ENCODE data around the gene C14orf93.

C14orf93 gene

GRCh38 chr14:22995889-22996625 lies 13.9 kb downstream of the C14orf93 start:
- DNase-seq (ENCODE audit: low read depth, low spot score) = no peak

- DNase-seq (ENCODE audit: low read depth, low spot score) = peak; percentile 45
These were observed 15.1 kb downstream of the C14orf93 start for GRCh38 chr14:22994762-22995275.

GRCh38 chr14:22993517-22993916 lies 16.4 kb downstream of the C14orf93 start:
- no peak for DNase-seq (ENCODE audit: low read depth, low spot score)

DNA sequence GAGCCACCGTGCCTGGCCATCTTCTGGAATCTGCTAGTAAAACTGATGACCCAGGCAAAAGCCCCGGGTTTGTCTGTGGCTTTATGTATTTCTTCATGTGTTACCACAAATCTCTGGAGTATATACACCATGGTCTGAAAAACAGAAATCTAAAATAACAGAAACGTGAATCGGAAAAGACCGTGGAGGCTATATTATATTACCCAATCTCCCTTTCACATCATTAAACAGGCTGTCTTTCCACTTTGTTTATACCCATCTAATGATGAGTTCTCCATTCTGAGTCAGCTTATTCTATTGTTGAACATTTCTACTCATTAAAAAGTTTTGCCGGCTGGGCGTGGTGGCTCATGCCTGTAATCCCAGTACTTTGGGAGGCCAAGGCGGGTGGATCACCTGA lies 18.1 kb downstream of the C14orf93 start:
- no peak for DNase-seq (ENCODE audit: low read depth, low spot score)

DNA sequence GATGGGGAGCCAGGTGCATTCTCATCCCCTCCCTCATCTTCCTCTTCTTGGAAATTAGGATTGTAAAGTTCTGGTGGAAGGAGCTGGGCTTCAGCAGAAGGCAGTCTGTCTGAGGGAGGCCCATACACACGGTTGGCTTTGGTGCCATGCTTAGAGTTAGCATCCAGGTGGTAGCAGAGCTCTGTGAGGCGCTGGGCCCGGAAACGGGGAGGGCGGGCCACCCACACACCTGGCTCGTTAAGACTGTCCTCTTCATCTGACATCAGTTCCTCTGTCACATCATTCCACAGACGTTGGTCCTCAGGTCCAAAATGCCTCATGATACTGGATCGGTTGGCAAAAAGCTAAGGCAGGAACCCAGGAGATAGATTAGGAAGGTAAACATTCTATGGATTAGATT lies 22.7 kb downstream of the C14orf93 start:
- no peak for DNase-seq (ENCODE audit: low read depth, low spot score)

DNA sequence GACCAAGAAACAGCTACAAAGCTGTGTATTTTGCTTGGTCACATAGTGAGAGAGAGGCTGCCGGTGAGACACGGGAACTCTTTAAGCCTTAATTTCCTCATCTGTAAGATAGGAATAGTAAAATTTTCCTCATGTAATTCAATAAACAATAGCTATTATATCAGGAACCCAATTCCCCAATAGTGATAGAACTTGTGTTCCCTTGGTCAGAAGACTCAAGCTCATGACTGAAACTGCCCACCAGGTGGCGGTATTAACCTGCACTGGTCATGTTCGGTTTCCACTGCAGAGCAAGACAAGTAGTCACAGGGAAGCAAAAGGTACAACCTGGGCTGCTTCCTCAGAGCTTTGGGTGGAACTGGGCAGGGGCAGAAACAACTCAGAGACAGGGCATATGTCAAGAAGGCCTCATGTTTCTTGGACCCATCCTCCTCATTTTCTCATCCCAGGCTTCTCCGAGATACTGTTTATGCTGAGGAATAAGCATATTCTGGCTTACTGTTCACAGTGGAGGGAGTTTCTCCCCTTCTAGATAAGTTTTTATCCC lies 23.4 kb downstream of the C14orf93 start:
- DNase-seq (ENCODE audit: low read depth, low spot score) = peak; percentile 53

GRCh38 chr14:22985894-22986507 lies 23.9 kb downstream of the C14orf93 start:
- DNase-seq (ENCODE audit: low read depth, low spot score) = no peak

DNA sequence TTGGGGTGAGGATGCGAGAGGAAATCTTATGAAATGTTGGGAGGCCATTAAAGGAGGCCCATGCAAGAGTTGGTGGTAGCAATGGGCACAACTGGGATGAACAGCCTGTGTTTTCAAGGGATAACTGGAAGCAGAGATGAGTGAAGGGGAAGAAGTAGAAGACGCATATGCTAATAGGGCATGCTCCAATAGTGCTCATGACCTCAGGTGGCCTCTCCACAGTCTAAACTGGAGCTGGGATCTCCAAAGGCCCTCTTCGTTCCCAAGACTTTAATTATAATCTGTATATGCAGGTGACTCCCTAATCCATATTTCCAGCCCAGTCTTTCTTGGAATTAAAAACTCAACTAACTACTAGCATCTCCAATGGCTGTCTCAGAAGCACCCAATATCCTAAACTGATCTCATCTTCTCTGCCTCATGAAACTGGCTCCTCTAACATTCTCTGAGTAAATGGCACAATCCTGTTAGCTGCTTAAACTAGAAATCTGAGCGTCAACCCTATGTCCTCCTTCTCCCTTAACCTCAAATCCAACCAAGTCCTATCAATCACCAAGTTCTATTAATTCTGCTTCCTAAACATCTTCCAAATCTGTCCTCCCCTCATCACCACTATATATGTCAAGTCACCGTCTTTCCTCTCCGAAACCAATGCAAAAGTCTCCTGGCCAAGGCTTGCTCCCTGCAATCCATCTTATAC lies 24.8 kb downstream of the C14orf93 start:
- no peak for DNase-seq (ENCODE audit: low read depth, low spot score)

- DNase-seq (ENCODE audit: low read depth, low spot score) = peak; percentile 37
These were observed 27.3 kb downstream of the C14orf93 start, which contains the start of gene AJUBA for GRCh38 chr14:22982477-22983245. TSS of gene AJUBA (minus strand) at chr14:22982551. CDS start at chr14:22982266, 285 bp downstream.

GRCh38 chr14:22981876-22982476 lies 28.0 kb downstream of the C14orf93 start:
- DNase-seq (ENCODE audit: low read depth, low spot score) = no peak

DNA sequence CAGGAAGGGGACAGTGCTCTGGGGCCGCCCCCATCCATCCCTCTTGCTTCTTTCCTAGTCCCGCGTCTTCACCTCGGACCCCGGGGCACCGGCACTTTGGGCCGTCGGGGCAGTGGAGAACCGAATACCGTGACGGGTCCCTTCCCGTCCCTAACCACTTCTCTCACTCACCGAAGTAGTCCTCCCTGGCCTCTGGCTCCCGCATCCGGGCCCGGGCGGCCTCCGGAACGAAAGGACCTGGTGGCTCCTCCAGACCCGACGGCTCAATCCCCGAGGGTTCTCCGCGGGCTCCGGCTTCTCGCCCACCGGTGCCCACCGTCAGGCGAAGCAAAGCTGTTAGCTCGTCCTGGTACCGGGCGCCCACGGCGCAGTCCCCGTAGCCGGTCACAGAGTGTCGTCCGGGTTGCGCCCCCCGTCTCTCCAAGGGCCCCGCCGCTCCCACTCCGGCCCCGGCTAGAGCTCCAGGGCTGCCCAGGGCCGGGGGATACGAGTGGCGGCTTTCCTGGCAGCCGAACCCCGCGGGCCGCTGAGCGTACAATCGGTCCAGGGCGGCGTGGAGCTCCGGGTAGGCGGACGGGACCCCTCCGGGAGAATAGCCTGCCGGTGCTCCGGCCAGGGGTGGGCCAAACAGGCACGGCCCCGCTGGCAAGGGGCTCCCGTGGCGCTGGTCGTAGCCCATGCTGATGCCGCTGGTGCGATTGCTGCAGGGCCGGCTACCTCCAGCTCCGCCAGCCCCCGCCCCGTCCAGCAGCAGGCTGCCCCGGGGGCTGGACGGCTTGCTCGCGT lies 28.7 kb downstream of the C14orf93 start:
- no peak for DNase-seq (ENCODE audit: low read depth, low spot score)

- no peak for DNase-seq (ENCODE audit: low read depth, low spot score)
These were observed 29.3 kb downstream of the C14orf93 start for GRCh38 chr14:22980672-22981089.

GRCh38 chr14:22979748-22980392 lies 30.1 kb downstream of the C14orf93 start:
- no peak for DNase-seq (ENCODE audit: low read depth, low spot score)

- no peak for DNase-seq (ENCODE audit: low read depth, low spot score)
These were observed 30.8 kb downstream of the C14orf93 start for GRCh38 chr14:22978981-22979671.

DNA sequence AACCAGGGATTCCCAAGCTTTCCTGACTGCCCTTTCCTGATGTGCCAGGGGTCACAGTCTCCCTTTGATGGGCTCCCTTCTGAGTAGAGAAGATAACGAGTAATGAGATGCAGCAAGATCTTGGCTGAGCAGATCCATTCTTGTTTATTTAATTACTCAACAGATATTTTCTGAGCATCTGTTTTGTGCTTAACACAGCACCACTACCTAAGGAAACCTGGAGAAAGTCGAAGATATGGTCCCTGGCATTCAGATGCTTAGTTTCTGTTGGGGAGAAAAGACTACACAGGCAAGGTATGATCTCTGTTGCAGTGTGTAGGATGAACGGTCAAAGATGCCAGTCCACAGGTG lies 31.5 kb downstream of the C14orf93 start:
- no peak for DNase-seq (ENCODE audit: low read depth, low spot score)

- DNase-seq (ENCODE audit: low read depth, low spot score) = no peak
These were observed 32.1 kb downstream of the C14orf93 start for GRCh38 chr14:22977684-22978486.

- no peak for DNase-seq (ENCODE audit: low read depth, low spot score)
These were observed 32.6 kb downstream of the C14orf93 start for GRCh38 chr14:22977434-22977683.

DNA sequence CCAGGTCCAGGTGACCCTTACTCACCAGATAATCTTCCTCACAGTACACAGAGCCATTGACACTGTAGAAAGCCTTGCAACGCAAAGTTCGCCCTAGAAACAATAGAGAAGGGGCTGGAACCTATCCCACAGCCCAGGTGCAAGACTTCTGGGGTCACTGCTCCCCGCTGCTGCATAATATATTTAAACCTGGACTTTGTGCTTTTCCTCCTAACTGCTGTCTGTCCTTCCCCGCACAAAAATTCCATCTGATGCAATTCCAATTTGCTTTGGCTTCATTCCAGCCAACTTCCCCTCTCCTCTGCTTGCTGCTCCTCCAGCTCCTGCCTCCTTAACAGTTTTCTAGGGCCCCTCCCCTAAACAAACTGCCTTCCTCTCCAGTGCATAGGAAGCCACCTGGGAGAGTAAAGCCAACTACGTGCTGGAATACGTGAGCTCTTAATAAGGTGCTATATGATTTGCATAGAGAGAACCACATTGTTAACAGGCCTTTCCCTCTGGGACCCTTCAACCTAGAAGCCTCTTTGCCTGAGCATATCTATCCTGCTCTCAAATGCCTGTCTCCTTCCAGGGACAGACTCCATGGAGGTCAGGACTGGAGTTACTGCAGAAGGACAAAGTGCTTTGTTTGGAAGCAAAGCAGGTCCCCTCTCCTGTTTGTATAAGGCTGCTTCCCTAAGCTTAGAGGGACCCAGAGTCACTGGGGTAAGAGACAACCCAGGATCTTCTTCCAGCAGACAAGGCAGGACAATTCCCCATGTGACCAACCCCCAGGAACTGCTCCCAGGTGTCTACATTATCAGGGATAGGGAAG lies 33.1 kb downstream of the C14orf93 start:
- no peak for DNase-seq (ENCODE audit: low read depth, low spot score)
